SK-N-SH (cell line): ENCODE results near the gene SCAF11. TPM values are rescaled to one million over a fixed set of nuclear protein-coding genes. Genes with fewer than 3 reads are reported as not detected.
A peak's percentile ranks its signal among the peaks of the same experiment; 100 is the strongest.

Experiments
- CTCF ChIA-PET: fragments of 300-600, 350-600 bp; formaldehyde crosslinking; extraction: SDS; loops from one replicate; lab custom pipeline; 2021; lab: Yijun Ruan, JAX
- POLR2A ChIA-PET: fragments of 350-600 bp; sonication (Branson Sonifier 250); formaldehyde crosslinking; extraction: SDS; loops from one replicate; lab custom pipeline; 2020; ENCODE audit warnings: antibody characterized with exemption, inconsistent platforms; lab: Yijun Ruan, JAX
- DNase-seq: peaks from one replicate; pipeline ENCODE4 v3.0.0; 2012
- H2AFZ ChIP-seq: fragments of 200-600 bp; sonication (generic); 2 replicates; pipeline ENCODE4 v1.8.1; 2016; ENCODE audit warnings: antibody characterized with exemption, mild to moderate bottlenecking, low read depth
- H3F3A ChIP-seq: fragments of 200-600 bp; sonication (generic); replicated peaks from 2 replicates; pipeline ENCODE3; 2016; ENCODE audit warnings: antibody characterized with exemption, mild to moderate bottlenecking; ENCODE audit not compliant: insufficient read depth
- H3K27ac ChIP-seq, 2 experiments: fragments of 200-500 bp in 1 of 2; fragments of 200-600 bp in 1 of 2; sonication (Bioruptor generic) in 1 of 2; sonication (generic), shearing (Covaris generic) in 1 of 2; 2 replicates each; pipeline versions ENCODE4 v1.5.1 to v1.6.1; 2014 to 2016; ENCODE audit warnings: low read depth in 2 of 2, inconsistent platforms in 1 of 2, low read length in 1 of 2, mild to moderate bottlenecking in 1 of 2, mixed read lengths in 1 of 2
- H3K27me3 ChIP-seq: fragments of 200-600 bp; sonication (generic), shearing (Covaris generic); 2 replicates; pipeline ENCODE4 v1.6.1; 2016; ENCODE audit warnings: mixed run types; ENCODE audit not compliant: insufficient read depth
- H3K36me3 ChIP-seq, 2 experiments: fragments of 200-500 bp in 1 of 2; fragments of 200-600 bp in 1 of 2; sonication (Bioruptor generic) in 1 of 2; sonication (generic) in 1 of 2; replicated peaks in 1 of 2; 2 replicates each; pipeline versions ENCODE3 to v1.5.1; 2014 to 2016; ENCODE audit warnings: low read length in 1 of 2, mild to moderate bottlenecking in 1 of 2; ENCODE audit not compliant: insufficient read depth in 2 of 2, control insufficient read depth in 1 of 2
- H3K4me1 ChIP-seq, 2 experiments: fragments of 200-500 bp in 1 of 2; fragments of 200-600 bp in 1 of 2; sonication (Bioruptor generic) in 1 of 2; sonication (generic), shearing (Covaris generic) in 1 of 2; 2 replicates each; pipeline versions ENCODE4 v1.5.1 to v1.6.1; 2014 to 2016; ENCODE audit warnings: low read depth in 1 of 2, low read length in 1 of 2, mixed run types in 1 of 2; ENCODE audit not compliant: insufficient read depth in 2 of 2, control insufficient read depth in 1 of 2
- H3K4me2 ChIP-seq: fragments of 200-600 bp; sonication (generic), shearing (Covaris generic); 2 replicates; pipeline ENCODE4 v1.6.1; 2017; ENCODE audit warnings: mixed run types
- H3K4me3 ChIP-seq, 2 experiments: fragments of 200-500 bp in 1 of 2; fragments of 200-600 bp in 1 of 2; sonication (Bioruptor generic) in 1 of 2; sonication (generic), shearing (Covaris generic) in 1 of 2; 2 replicates each; pipeline versions ENCODE4 v1.5.1 to v1.8.1; 2014 to 2016; ENCODE audit warnings: low read depth in 2 of 2, inconsistent platforms in 1 of 2, low read length in 1 of 2, mild to moderate bottlenecking in 1 of 2, mixed read lengths in 1 of 2, moderate library complexity in 1 of 2
- H3K79me2 ChIP-seq: fragments of 200-600 bp; sonication (generic); 2 replicates; pipeline ENCODE4 v1.8.1; 2017; ENCODE audit warnings: mild to moderate bottlenecking; ENCODE audit not compliant: insufficient read depth
- H3K9ac ChIP-seq: fragments of 200-600 bp; sonication (generic); 2 replicates; pipeline ENCODE4 v1.6.1; 2017; ENCODE audit warnings: mixed run types
- H3K9me2 ChIP-seq: fragments of 200-600 bp; sonication (generic); 2 replicates; pipeline ENCODE4 v1.6.1; 2017; ENCODE audit warnings: mixed run types
- H3K9me3 ChIP-seq: fragments of 200-600 bp; sonication (generic); 2 replicates; pipeline ENCODE4 v1.6.1; 2017; ENCODE audit warnings: mixed run types, mild to moderate bottlenecking, moderate library complexity
- H4K20me1 ChIP-seq: fragments of 200-600 bp; sonication (generic); 2 replicates; pipeline ENCODE4 v1.6.1; 2017; ENCODE audit warnings: mild to moderate bottlenecking, mixed run types; ENCODE audit not compliant: insufficient read depth
- CHD2 ChIP-seq: fragments of 150-350 bp; IDR thresholded peaks from 2 replicates; pipeline ENCODE4 v1.6.1; 2018; ENCODE audit warnings: low read length; ENCODE audit not compliant: partially characterized antibody
- EP300 ChIP-seq, 2 experiments: IDR thresholded peaks; 2 replicates each; pipeline versions ENCODE4 v1.4.0 to v1.6.1; 2012; ENCODE audit warnings: borderline replicate concordance in 1 of 2, low read depth in 1 of 2, low read length in 1 of 2
- GATA2 ChIP-seq: sonication (generic); formaldehyde crosslinking; IDR thresholded peaks from 2 replicates; pipeline ENCODE4 v1.5.0; 2020; ENCODE audit warnings: mild to moderate bottlenecking, missing genetic modification reagents
- MEF2A ChIP-seq: IDR thresholded peaks from 2 replicates; pipeline ENCODE4 v1.4.0; 2012; ENCODE audit warnings: low read depth, borderline replicate concordance
- MXI1 ChIP-seq: IDR thresholded peaks from 2 replicates; pipeline ENCODE4 v1.6.1; 2012; ENCODE audit warnings: mild to moderate bottlenecking, low read depth, low read length, improper control_type of control experiment
- NRF1 ChIP-seq: IDR thresholded peaks from 2 replicates; pipeline ENCODE4 v1.6.1; 2012; ENCODE audit warnings: low read depth, mild to moderate bottlenecking, low read length
- POLR2AphosphoS5 ChIP-seq: IDR thresholded peaks from 2 replicates; pipeline ENCODE4 v1.6.1; 2012; ENCODE audit warnings: low read depth, low read length
- RFX5 ChIP-seq: IDR thresholded peaks from 2 replicates; pipeline ENCODE4 v1.6.1; 2012; ENCODE audit warnings: mild to moderate bottlenecking, improper control_type of control experiment, low read length
- RXRA ChIP-seq: IDR thresholded peaks from 2 replicates; pipeline ENCODE4 v1.4.0; 2012; ENCODE audit warnings: low read depth, mild to moderate bottlenecking, borderline replicate concordance
- SMC3 ChIP-seq: IDR thresholded peaks from 2 replicates; pipeline ENCODE4 v1.6.1; 2012; ENCODE audit warnings: low read depth, low read length, improper control_type of control experiment
- polyA plus RNA-seq, 3 experiments: library from polyadenylated mRNA; depleted of rRNA; stranded (reverse); fragments of >200 nt; gene quantifications; 2 replicates each; pipeline ENCODE4 v1.2.3, GENCODE V29; 2012
- TF ChIP-seq, protein P1 (sequence below): IDR thresholded peaks from 2 replicates; pipeline ENCODE4; 2012
- TF ChIP-seq, protein P2 (sequence below): IDR thresholded peaks from 2 replicates; pipeline ENCODE4 v1.4.0; 2012; ENCODE audit warnings: low read depth
- TF ChIP-seq, protein P3 (sequence below): fragments of 150-350 bp; IDR thresholded peaks from 2 replicates; pipeline ENCODE4 v1.6.1; 2016; ENCODE audit warnings: mild to moderate bottlenecking, low read depth, low read length
- TF ChIP-seq, protein P4 (sequence below): fragments of 150-350 bp; IDR thresholded peaks from 2 replicates; pipeline ENCODE4 v1.6.1; 2017; ENCODE audit warnings: antibody characterized with exemption, low read length, low read depth, borderline replicate concordance
- TF ChIP-seq, protein P5 (sequence below): IDR thresholded peaks from 2 replicates; pipeline ENCODE4 v1.6.1; 2012; ENCODE audit warnings: mild to moderate bottlenecking, low read depth, low read length, moderate library complexity

SCAF11 gene
- polyA plus RNA-seq, 1 of the 3 experiments (the other 2 are of a cell fraction), result 26.1 TPM

DNA sequence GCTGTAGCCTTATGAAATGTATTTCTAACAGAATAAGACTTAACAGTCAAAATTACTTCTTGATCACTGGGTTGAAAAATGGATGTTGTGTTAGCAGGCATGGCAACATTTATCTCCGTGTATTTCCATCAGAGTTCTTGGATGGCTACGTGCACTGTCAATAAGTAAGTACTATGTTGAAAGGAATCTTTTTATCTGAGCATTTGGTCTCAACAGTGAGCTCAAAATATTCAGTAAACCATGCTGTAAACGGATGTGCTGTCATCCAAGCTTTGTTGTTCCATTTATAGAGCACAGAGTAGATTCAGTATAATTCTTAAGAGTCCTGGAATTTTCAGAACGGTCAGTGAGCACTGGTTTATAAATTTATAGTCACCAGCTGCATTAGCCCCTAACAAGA, 15.5 kb downstream of the SCAF11 start (continued):
- TF ChIP-seq RXRA, result no peak
- no peak for TF ChIP-seq MEF2A
- no peak for TF ChIP-seq RFX5
- TF ChIP-seq, protein P1, sequence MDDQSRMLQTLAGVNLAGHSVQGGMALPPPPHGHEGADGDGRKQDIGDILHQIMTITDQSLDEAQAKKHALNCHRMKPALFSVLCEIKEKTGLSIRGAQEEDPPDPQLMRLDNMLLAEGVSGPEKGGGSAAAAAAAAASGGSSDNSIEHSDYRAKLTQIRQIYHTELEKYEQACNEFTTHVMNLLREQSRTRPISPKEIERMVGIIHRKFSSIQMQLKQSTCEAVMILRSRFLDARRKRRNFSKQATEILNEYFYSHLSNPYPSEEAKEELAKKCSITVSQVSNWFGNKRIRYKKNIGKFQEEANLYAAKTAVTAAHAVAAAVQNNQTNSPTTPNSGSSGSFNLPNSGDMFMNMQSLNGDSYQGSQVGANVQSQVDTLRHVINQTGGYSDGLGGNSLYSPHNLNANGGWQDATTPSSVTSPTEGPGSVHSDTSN, result no peak
- TF ChIP-seq GATA2 (CRISPR knock-in tag), result no peak
- TF ChIP-seq EP300 (IDR thresholded peaks at IDR 0.05; ENCODE audit: borderline replicate concordance in 1 of 2, low read depth in 1 of 2, low read length in 1 of 2), result no peak
- no peak for TF ChIP-seq NRF1
- TF ChIP-seq, protein P2, sequence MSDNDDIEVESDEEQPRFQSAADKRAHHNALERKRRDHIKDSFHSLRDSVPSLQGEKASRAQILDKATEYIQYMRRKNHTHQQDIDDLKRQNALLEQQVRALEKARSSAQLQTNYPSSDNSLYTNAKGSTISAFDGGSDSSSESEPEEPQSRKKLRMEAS, result no peak
- TF ChIP-seq SMC3, result no peak
- TF ChIP-seq, protein P3, sequence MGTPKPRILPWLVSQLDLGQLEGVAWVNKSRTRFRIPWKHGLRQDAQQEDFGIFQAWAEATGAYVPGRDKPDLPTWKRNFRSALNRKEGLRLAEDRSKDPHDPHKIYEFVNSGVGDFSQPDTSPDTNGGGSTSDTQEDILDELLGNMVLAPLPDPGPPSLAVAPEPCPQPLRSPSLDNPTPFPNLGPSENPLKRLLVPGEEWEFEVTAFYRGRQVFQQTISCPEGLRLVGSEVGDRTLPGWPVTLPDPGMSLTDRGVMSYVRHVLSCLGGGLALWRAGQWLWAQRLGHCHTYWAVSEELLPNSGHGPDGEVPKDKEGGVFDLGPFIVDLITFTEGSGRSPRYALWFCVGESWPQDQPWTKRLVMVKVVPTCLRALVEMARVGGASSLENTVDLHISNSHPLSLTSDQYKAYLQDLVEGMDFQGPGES, result no peak

GRCh38 chr12:45974171-45974719, 16.1 kb downstream of the SCAF11 start:
- no peak for TF ChIP-seq MXI1
- TF ChIP-seq, protein P4, sequence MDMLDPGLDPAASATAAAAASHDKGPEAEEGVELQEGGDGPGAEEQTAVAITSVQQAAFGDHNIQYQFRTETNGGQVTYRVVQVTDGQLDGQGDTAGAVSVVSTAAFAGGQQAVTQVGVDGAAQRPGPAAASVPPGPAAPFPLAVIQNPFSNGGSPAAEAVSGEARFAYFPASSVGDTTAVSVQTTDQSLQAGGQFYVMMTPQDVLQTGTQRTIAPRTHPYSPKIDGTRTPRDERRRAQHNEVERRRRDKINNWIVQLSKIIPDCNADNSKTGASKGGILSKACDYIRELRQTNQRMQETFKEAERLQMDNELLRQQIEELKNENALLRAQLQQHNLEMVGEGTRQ, result no peak
- TF ChIP-seq NRF1, result no peak
- TF ChIP-seq, protein P5, sequence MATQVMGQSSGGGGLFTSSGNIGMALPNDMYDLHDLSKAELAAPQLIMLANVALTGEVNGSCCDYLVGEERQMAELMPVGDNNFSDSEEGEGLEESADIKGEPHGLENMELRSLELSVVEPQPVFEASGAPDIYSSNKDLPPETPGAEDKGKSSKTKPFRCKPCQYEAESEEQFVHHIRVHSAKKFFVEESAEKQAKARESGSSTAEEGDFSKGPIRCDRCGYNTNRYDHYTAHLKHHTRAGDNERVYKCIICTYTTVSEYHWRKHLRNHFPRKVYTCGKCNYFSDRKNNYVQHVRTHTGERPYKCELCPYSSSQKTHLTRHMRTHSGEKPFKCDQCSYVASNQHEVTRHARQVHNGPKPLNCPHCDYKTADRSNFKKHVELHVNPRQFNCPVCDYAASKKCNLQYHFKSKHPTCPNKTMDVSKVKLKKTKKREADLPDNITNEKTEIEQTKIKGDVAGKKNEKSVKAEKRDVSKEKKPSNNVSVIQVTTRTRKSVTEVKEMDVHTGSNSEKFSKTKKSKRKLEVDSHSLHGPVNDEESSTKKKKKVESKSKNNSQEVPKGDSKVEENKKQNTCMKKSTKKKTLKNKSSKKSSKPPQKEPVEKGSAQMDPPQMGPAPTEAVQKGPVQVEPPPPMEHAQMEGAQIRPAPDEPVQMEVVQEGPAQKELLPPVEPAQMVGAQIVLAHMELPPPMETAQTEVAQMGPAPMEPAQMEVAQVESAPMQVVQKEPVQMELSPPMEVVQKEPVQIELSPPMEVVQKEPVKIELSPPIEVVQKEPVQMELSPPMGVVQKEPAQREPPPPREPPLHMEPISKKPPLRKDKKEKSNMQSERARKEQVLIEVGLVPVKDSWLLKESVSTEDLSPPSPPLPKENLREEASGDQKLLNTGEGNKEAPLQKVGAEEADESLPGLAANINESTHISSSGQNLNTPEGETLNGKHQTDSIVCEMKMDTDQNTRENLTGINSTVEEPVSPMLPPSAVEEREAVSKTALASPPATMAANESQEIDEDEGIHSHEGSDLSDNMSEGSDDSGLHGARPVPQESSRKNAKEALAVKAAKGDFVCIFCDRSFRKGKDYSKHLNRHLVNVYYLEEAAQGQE, result no peak
- no peak for TF ChIP-seq CHD2
- no peak for TF ChIP-seq POLR2AphosphoS5
- TF ChIP-seq, protein P3, result no peak
- TF ChIP-seq, protein P2, result no peak
- TF ChIP-seq, all 33 proteins: peak for 0
- no peak overlapping the region for H3K4me3 ChIP-seq
- H3K9me3 ChIP-seq, result no peaks in the 10 kb centered on the region
- peaks cover 20% of the 10 kb centered on the region for H3F3A ChIP-seq
- peaks cover 1 to 12% of the 10 kb centered on the region in 2 experiments; a peak in 1 of 4 replicates for H3K4me1 ChIP-seq
- POLR2A ChIA-PET, result no interaction called here
- no peak overlapping the region for H2AFZ ChIP-seq
- H3K27ac ChIP-seq, result peak overlapping the region; percentile 34 to 48; a peak in 3 of 4 replicates
- H3K79me2 ChIP-seq, result peaks cover 97% of the 10 kb centered on the region
- peaks cover 15 to 19% of the 10 kb centered on the region in 2 experiments for H3K36me3 ChIP-seq
- H3K4me2 ChIP-seq, result no peak overlapping the region
- H3K9ac ChIP-seq, result no peak overlapping the region
- CTCF ChIA-PET, result interaction anchor here (1.3 kb wide), 1 partner anchor 211 kb away, joined by 3 read pairs; no protein-coding TSS in a partner anchor
- no peaks in the 10 kb centered on the region for H3K9me2 ChIP-seq
- no peaks in the 10 kb centered on the region for H3K27me3 ChIP-seq
- DNase-seq, result no peak
- peaks cover 58% of the 10 kb centered on the region for H4K20me1 ChIP-seq
